Lung microvascular endothelial cell (primary cell): ENCODE data around the gene LCP2. TPM values are rescaled to one million over a fixed set of nuclear protein-coding genes. Genes with fewer than 3 reads are reported as not detected.

Experiments used
- DNase-seq, 2 donors: peaks; one replicate each; pipeline versions ENCODE4 v3.0.0 to v3.0.0-alpha.2; 2010; ENCODE audit warnings: low read depth in 2 of 2
- total RNA-seq: library from RNA; depleted of rRNA; stranded (reverse); fragments of >200 nt; gene quantifications from 2 replicates; pipeline ENCODE4 v1.2.1, GENCODE V29; 2014

The LCP2 gene
- total RNA-seq, 1 donor from 2014 or later, result 0.20 TPM

DNA sequence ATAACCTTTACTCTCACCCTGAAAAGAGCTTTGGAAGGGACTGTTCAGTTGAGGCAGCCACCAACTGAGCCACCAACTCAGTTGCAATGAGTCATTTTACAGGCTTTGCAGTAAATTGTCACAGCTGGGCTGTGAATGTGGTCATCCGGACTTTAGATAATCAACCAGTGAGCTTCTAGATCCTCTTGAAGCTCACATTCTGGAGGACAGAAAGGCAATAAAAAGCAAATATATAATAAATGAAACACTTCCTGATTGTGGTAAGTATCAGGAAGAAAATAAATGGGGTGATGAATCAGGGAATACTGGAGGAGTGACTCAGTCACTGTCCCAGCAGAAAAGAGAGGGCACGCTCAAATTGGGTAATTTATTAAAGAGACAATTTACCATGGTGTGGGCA is 78.0 kb downstream of the LCP2 start:
- DNase-seq, result peak in 1 of 2 donors; percentile 72

DNA sequence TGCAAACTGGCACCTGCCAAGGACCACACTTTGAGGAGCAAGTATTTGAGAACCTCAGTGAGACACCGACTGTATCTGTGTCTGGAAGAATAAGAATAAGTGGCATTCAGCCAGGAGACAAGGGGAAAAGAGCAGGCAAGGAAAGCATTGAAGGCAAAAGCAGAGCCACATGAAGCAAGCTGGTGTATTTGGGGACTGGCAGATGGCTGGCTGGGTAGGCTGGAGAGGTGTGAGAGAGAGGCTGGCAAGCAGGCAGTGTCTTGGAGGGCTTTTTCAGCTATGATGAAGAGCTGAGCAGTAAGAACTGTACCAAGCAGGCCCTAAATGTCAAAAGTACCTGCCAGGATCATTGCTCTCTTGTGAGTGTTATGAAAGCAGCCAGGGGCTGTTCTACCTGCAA is 78.9 kb downstream of the LCP2 start:
- no peak for DNase-seq

DNA sequence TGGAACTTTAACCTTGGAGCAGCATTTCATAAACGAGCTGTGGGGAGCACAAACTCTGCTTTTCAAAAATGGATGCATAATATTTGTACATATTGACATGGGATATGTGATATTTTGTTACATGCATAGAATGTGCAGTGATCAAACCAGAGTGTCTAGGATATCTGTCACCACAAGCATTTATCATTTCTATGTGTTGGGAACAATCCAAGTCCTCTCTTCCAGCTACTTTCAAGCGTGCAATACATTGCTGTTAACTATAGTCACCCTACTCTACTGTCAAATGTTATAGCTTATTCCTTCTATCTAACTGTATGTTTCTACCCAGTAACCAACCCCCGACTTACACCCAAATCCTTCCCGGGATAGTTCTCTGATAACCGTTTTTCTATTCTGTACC is 79.7 kb downstream of the LCP2 start:
- DNase-seq, result no peak

- peak; percentile 73 to 85 for DNase-seq
Measured at GRCh38 chr5:170216257-170216864, 81.2 kb downstream of the LCP2 start.

DNA sequence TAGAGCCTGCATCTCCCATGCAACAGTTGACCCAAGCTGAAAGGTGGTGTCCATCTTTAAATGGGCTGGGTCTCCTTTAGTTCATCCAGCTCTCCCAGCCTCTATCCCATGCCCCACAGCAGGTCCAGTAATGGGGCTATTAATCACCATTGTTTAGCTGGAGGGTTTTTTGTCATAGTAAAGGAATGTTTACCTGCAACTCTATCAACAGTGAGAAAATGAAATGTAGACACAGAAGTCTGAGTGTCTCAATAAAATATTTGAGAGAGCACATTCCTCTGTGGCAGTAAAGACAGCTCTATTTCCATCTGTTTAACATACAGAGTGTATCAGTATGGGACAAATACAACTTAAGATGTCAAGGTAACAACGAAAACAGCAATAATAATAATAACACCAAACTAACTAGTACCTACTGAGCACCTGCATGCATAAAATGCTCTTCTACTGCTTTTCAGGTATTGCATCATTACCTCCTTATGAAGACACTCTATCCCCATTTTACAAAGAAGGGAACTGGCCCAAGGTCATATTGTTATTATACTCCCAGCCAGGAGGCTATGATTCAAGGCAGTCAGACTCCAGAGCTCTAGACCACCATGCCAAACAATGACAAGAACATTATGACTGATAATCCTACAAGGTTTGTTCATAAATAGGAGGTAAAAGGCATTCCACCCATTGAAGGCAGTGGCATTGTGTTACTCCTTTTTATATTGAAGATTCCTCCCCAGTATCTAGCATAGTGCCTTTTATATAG is 85.8 kb downstream of the LCP2 start:
- DNase-seq, result no peak

GRCh38 chr5:170206958-170207357 is 90.6 kb downstream of the LCP2 start:
- no peak for DNase-seq

DNA sequence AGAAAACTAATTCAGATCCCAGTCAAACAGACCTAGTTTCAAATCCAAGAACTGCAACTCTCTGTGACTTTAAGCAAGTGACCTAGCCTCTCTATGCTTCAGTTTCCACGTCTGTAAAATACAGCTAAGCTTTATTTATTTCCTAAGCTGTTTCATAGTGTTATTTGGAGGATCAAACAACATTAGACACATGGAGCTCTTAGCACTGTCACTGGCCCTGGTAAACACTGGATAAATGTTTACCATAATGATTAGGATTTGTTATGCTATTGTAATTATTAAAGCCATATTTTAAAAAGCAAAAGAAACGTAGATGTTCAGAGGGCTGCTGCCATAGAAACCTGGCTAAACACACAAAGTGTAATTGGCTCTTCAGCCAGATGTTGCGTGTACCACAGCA is 91.4 kb downstream of the LCP2 start:
- DNase-seq, result no peak

- DNase-seq, result no peak
Measured at GRCh38 chr5:170204202-170204601, 93.4 kb downstream of the LCP2 start.

DNA sequence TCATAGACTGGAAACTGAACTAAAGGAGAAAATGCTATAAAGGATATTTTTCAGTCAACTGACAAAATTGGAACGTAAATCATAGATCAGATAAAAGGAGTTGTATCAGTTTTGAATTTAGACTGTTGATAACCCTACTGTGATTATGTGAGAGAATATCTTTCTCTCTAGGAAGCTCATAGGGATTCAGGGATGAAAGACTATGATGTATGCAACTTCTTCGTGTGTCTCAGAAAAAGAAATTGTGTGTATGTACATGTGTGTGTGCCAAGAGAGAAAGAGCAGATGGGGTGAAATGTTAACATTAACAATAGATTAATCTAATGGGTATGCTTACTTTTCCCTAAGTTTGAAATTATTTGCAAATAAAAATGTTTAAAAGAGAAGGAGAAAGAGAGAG is 95.5 kb downstream of the LCP2 start:
- DNase-seq, result no peak

DNA sequence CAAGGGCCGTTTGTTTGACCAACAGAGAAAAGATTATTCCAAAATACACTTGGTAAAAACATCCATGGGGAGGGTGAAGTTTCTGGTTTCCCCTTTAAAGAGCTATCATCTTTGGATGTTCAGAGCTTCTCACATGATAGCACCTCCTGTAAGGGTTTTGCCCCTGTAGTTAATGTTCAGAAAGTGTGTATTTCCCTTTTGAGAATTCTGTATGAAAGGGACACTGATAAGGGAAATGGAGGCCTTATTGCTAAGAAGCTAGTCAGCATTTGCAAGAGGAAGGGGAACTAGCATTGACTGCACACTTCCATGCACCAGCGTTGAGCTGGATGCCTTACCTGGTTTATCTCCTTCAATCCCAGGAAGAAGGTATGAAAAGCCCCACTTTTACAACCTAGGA is 96.3 kb downstream of the LCP2 start:
- DNase-seq, result no peak

GRCh38 chr5:170200876-170201275 is 96.7 kb downstream of the LCP2 start:
- DNase-seq, result no peak

Other genes starting within 250 kb of the LCP2 start
- gene FOXI1, start 191.9 kb downstream of the LCP2 start, total RNA-seq, result not detected in 2 replicates
- gene C5orf58, start 64.8 kb downstream of the LCP2 start, total RNA-seq, result not detected in 2 replicates
- gene KCNMB1, start 91.6 kb upstream of the LCP2 start, total RNA-seq, result not detected in 2 replicates
- gene KCNIP1, start 206.2 kb upstream of the LCP2 start, total RNA-seq, result 24.4 and 47.8 TPM in 2 replicates